ENCODE data around the gene MYO3B.
"Not testable (repeated sequence)": the region's sequence is repeated elsewhere in the genome, so short reads cannot be mapped to it uniquely, and the experiment has no call there.

The MYO3B gene

DNA sequence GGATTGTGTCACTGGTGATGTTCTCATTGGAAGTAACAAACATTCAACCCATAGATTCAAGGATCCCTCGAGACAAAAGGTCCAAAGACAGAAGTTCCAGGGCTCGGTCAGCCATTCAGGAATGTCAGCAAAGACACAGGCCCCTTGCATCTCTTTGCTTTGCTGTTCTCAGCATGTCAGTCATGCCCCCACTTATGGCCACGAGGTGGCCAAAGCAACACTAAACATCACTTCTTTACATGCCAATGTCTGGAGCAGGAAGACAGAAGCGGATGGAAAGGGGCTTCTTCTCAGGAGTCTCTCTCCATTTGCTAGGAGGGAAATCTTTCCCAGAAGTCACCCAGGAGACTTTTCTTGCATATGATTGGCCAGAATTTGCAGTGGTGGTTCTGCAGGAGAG lies 345.6 kb downstream of the MYO3B start:
- no peak for DNase-seq

GRCh38 chr2:170524828-170525565 lies 347.1 kb downstream of the MYO3B start:
- DNase-seq = no peak

DNA sequence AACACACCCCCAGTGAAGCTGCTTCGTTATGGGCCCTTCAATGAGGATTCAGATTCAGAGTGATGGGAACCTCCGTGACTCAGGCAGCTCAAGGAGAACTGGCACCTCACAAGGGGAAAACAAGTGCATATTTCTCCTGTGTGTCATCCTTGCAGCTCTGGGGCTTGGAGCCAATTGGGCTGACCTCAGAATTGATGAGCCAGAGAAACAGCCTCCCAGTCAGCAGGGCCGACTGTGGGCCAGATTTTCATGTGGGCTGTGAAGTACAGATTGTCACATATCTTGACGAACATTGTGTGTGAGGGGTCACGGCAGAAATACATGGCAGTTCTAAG lies 347.6 kb downstream of the MYO3B start:
- DNase-seq = no peak

DNA sequence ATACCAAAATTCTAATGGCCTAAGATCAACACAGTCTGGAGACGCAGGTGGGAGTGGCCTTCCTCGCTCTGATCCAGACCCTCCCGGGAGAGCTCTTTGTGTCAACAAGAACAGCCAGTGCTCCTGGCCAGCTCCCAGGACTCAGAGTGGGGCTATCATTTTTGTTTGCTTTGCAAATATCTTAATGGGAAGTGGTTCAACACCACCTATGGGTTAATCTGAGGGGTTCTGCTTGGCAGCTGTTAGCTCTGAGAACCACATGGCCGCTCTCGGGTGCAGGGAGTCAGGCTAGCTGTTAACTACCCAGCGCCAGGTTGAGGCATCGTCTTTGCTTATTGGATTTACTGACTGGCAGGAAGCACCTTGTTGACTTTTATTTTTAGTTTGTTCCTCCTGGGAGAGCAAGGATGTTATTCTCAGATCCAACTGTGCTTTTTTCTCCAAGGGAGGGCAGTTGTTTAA lies 352.4 kb downstream of the MYO3B start:
- peak; percentile 98 for DNase-seq

DNA sequence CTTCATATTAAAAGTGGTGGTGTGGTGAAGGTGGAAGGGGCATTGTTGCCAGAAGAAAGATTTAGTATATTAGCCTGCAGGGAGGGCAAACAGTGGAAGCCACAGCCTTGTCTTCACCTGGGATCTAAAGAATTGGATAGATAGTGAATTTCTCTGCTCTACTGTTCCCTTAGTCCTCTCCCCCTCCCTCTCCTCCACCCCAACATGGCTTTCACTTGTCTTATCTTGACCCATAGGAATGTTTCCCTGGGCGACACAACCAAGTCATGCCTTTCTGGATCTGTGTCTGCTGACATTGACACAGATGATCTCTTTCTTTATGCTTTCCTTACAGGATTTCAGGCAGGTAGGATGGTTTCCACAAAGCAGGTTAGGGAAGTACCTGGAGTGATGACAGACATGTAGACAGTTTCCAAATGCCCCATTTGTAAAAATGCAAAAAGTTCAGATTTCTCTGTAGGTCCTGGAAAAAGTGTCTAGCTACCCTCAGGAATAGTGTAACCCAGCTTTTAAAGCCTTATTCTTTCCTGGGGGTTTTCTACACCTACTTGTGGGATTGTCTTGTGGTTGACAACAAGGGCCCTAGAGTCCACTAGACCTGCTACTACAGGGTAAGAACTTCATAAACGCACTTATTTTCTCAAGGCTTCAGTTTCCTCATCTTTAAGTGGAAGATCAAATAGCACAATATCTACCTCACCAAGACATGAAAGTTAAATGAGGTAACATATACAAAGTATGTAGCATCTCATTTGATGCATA lies 353.0 kb downstream of the MYO3B start:
- no peak for DNase-seq

DNA sequence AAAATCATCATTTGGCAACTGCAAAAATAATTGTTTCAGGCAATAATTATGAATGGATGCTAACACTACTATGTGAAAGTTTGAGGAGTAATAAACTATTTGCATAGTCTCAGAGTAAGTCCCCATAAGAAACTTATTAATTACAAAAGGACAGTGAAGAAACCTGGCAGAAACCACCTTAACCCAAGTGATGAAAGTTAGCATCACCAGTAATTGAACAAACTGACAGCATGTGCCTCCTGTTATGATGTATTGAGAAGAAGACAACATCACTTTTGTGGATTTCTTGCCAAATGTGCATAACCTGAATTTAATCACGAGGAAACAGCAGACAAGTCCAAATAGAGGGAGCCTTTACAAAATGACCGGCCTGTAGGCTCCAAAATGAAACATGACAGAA lies 353.9 kb downstream of the MYO3B start:
- DNase-seq = no peak

DNA sequence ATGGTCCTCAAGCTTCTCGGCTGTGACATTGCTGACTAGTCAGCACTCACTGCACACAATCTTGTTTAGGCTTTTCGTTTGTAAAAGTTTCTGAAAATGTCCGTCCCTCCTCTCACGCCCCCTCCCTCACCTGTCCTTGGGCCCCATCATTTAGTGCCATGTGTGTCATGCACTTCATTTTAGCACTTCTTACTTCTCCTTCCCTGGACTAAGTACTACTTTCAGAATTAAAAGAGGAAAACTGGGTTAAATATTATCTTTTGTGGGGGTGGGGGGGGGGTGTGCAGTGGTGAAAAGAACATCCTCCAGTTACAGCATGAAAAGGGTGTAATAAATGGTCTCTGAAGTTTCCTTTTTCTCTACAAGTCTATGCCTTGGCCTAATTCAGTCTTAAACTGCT lies 355.2 kb downstream of the MYO3B start:
- DNase-seq = no peak

- DNase-seq = no peak
Measured at GRCh38 chr2:170535552-170535951, 357.6 kb downstream of the MYO3B start.

- no peak for DNase-seq
Measured at GRCh38 chr2:170544817-170545216, 366.9 kb downstream of the MYO3B start.

DNA sequence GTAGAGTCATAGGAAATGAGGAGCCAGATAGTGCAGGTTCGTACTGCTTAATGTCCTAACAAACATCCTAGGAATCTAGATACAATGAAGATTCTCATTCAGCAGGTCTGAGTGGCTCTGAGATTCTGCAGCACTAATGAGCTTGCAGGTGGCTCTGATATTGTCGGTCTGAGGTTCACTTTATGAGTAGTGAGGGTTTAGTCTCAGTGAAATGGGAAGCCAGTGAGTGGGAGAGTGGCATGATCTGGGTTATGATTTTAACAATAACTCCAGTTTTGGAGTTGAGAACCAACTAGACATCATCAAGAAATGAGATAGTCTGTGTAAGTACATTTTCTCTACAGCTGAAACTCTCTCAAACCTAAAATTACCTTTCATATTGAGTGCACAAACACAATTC lies 370.4 kb downstream of the MYO3B start:
- no peak for DNase-seq

DNA sequence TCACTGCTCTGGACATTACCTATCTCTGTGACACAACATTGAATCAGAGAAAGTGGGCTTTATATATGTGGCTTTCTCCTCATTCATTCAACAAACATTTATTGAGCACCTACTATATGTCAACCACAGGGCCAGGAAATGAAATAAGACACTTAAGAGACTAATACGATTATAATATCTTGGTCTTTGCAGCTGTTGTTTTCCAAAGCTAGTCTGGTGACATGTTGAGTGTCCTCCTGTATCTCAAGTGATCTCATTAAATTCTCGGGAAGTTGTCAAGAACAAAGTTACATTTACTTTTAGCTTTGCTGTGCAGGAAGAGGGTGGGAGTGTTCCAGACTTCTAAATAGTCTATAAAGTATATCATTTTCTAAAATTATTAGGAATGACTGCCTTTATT lies 372.6 kb downstream of the MYO3B start:
- DNase-seq = no peak

DNA sequence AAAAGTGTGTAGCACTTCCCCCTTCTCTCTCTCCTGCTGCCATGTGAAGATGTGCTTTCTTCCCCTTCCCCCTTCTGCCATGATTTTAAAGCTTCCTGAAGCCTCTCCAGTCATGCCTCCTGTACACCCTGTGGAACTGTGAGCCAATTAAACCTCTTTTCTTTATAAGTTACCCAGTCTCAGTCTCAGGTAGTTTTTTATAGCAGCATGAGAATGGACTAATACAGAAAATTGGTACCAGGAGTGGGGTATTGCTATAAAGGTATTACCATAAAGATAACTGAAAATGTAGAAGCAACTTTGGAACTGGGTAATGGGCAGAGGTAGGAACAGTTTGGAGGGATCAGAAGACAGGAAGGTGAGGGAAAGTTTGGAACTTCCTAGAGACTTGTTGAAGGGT lies 374.0 kb downstream of the MYO3B start:
- DNase-seq = not testable (repeated sequence)

GRCh38 chr2:170553748-170554147 lies 375.8 kb downstream of the MYO3B start:
- DNase-seq = no peak

GRCh38 chr2:170554278-170554955 lies 376.5 kb downstream of the MYO3B start:
- no peak for DNase-seq

DNA sequence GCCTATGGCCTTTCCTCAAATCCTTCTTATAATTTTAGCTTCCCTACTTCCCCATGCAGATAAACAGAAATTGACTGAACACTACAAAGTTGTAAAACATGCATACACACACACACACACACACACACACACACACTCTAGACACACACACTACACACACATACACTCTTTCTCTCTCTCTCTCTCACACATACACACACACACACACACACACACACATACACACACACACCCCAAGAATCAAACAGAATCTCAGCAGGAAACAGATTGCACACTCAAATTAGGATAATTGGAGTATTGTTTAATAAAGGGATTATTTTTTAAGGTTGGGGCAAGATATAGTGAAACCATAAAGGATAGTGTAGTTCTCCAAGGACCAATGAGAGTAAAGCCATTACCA lies 385.0 kb downstream of the MYO3B start:
- DNase-seq = no peak

DNA sequence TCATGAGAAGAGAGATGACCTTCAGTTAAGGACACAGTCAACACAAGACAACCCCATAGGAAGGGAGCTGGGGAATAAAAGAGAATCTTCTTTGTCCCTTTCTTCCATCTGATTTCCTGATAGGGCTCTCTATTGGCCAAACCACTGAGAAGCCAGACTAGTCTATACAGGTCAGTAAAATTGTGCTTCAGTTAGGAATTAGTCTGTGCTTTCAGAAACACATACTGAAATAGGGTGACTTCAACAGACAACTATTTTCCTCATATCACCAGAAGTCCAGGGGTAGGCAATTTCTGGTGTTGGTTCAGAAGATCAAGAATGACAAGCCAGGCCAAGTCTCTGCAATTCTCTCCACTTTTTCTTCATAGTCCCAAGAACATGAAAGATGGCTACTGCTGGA lies 385.5 kb downstream of the MYO3B start:
- no peak for DNase-seq

DNA sequence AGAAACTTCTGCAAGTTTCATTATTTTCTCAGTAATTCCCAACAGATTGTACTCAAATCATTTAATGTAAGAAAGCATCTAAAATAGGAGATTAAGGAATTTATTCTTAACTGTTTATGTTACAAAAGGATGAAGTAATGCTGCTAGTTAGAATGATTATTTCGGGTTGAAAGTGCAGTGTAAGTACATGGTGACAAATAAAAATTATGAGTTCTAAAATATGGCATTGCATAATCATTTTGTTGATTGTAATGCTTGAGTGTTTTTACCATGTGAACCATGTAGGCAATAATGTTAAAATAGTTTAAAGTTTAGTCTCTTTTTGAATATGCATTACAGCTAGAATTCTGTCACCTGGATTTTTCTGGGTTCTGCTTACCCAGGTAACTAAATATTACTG lies 388.2 kb downstream of the MYO3B start:
- no peak for DNase-seq

- no peak for DNase-seq
Measured at GRCh38 chr2:170567429-170567828, 389.5 kb downstream of the MYO3B start.

- DNase-seq = no peak
Measured at GRCh38 chr2:170568511-170568910, 390.6 kb downstream of the MYO3B start.

DNA sequence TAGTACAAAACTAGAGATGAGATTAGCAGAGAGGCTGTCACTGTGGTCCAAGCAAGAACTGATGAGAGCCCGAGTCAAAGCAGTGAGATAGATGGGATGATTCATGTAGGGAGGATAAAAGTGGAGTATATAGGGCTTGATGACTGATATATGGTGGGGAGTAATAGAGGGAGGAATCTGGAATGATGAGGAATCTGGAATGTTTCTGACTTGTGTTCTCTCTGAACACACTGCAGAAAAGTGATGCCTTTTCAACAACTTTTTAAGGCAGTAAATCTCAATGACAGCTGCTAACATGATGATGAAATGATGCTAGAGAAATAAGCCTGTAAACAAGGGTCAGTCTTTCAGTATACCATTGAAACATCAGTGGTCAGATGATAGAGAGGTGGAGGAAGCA lies 393.7 kb downstream of the MYO3B start:
- DNase-seq = no peak

GRCh38 chr2:170573671-170574070 lies 395.7 kb downstream of the MYO3B start:
- no peak for DNase-seq

DNA sequence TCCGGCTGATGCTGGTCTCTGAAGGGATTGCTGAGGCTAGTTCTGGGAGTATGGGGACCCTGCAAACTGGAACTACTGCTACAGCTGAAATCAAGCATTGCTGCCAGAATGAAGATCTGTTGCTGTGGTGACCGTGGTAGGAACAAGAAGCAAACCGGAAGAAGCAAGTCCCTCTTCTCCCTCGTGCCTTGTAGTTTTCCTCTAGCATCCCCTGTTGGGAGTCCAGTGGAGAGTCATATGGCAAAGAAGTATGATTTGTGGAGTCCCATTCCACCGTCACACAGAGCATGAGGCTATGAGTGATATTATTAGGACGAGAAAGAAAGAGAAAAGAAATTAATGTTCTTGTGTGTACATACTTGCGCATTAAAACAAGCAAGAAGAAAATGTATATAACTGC lies 398.3 kb downstream of the MYO3B start:
- no peak for DNase-seq

- no peak for DNase-seq
Measured at GRCh38 chr2:170577356-170577755, 399.4 kb downstream of the MYO3B start.

DNA sequence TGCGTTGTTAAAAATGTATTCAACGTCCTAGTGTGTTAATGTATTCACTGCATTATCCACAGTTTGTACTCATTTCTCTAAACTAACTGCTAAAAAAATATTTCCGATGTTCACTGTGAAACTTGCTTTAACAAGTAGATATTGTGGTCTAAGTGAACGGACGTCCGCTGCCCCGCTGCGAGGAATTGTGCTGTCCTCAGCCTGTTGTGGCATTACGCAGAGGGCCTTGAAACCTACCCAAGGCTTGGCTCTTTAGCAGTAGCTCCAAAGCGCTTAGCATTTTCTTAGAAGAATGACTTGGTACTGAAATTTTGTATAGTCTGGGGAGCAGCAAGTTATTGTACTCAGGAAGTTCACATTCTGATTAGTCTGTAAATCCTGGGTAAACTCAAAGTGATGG lies 400.7 kb downstream of the MYO3B start:
- no peak for DNase-seq

All from NCI-H1105 (cell line).